Thyroid gland (tissue), 4 donors: ENCODE measurements around the gene DYTN.

ENCODE experiments used
- CTCF ChIP-seq, 6 experiments: fragments of 200-600 bp in 3 of 6; fragments of 450-650 bp in 3 of 6; sonication (generic) in 3 of 6; IDR thresholded peaks; one replicate each; pipeline ENCODE4 v1.5.1; 2016 to 2019; ENCODE audit warnings: antibody characterized with exemption in 6 of 6, mild to moderate bottlenecking in 2 of 6, inconsistent platforms in 1 of 6, moderate library complexity in 1 of 6
- POLR2A ChIP-seq, 2 donors: fragments of 450-650 bp; IDR thresholded peaks; one replicate each; pipeline ENCODE4 v1.6.1; 2017; ENCODE audit warnings: antibody characterized with exemption in 2 of 2, mild to moderate bottlenecking in 2 of 2, moderate library complexity in 1 of 2

- TF ChIP-seq CTCF (IDR thresholded peaks at IDR 0.05) (no peak), POLR2A (IDR thresholded peaks at IDR 0.05) (no peak)
These were observed 48.1 kb upstream of the DYTN start for GRCh38 chr2:206766057-206766930.
